ENCODE results near the gene HLTF.

The HLTF gene

GRCh38 chr3:149015393-149015792, 70.9 kb downstream of the HLTF start:
- peak overlapping the region in 1 of 2 donors; percentile 78 for H3K27ac Mint-ChIP-seq
- no peaks in the 10 kb centered on the region for H3K27me3 Mint-ChIP-seq
- ATAC-seq (no peak), DNase-seq (no peak)
- no peaks in the 10 kb centered on the region for H3K9me3 Mint-ChIP-seq
- peaks cover 6% of the 10 kb centered on the region for H3K4me1 Mint-ChIP-seq
- H3K4me3 Mint-ChIP-seq: no peak overlapping the region

DNA sequence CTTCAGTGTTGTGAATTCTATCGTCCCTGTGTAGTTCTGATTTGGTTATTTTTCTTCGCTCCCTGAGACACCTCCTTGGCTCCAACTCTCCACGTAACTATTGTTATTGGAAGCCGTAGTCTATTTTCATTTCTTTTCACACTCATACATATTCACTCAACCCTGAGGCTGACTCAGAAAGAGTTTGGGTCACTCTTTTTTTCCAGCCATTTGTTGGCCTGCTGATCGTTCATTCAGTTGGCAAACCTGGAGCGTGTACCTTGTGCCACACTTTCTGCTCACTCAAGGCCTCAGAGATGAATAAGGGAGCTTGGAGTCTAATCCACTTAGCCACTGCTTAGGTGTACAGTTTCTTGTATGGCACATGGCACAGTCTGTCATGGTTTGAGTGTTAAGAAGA, 72.6 kb downstream of the HLTF start:
- Mint-ChIP-seq H3K9me3 (no peaks in the 10 kb centered on the region), H3K4me3 (no peak overlapping the region), H3K27ac (no peak overlapping the region), H3K4me1 (peaks cover 7% of the 10 kb centered on the region), H3K27me3 (no peaks in the 10 kb centered on the region)
- no peak for DNase-seq
- ATAC-seq: no peak

DNA sequence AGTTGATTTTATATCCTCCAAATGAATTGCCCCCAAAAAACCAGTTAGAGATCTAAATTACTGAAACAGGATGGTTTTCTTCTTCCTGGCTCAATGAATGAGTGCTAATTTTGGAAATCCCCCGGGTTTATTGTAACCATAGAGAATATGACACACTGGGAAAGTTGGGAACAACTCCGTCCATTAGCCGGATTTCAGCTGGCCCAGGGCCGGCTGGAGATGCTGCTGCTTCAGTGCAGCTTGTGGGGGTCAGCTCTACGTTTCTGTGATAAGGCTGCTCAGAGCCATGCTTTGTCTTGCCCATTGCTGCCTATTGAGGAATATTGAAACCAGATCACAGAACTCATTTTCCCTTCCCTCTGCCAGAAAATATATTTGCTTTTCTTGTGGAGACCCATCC, 74.7 kb downstream of the HLTF start:
- Mint-ChIP-seq H3K27ac (no peak overlapping the region), H3K9me3 (no peaks in the 10 kb centered on the region), H3K4me1 (peaks cover 7% of the 10 kb centered on the region), H3K4me3 (no peak overlapping the region), H3K27me3 (no peaks in the 10 kb centered on the region)
- ATAC-seq (no peak), DNase-seq (no peak)

- ATAC-seq: no peak
Measured at GRCh38 chr3:149010966-149011365, 75.4 kb downstream of the HLTF start.

GRCh38 chr3:149010504-149010951, 75.8 kb downstream of the HLTF start:
- peaks cover 7% of the 10 kb centered on the region for H3K4me1 Mint-ChIP-seq
- H3K4me3 Mint-ChIP-seq: no peak overlapping the region
- ATAC-seq: no peak
- no peak for DNase-seq
- no peaks in the 10 kb centered on the region for H3K9me3 Mint-ChIP-seq
- no peak overlapping the region for H3K27ac Mint-ChIP-seq
- H3K27me3 Mint-ChIP-seq: no peaks in the 10 kb centered on the region

More at GRCh38 chr3:149010966-149011365, 75.4 kb downstream of the HLTF start:
- Mint-ChIP-seq H3K9me3 (no peaks in the 10 kb centered on the region), H3K27ac (peak overlapping the region in 1 of 2 donors; percentile 79), H3K4me1 (peaks cover 7% of the 10 kb centered on the region), H3K27me3 (no peaks in the 10 kb centered on the region), H3K4me3 (no peak overlapping the region)
- no peak for DNase-seq

DNA sequence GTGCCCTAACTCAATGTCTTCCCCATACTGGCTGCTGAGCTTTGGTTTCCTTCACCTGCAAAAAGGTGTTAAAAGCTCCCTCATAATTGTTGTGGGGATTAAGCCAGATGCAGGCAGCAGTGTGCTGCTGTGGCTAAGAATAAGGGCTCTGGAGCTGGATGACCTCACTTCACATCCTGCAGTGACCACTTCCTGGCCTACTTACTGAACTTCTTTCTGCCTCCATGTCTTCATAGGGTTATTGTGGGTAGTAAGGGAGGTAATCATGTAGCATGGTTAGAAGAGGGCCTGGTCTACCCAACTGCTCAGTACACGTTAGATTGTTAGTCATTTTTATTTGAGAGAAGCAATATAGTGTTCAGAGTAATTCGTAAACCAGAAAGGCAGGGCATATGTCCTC, 76.6 kb downstream of the HLTF start:
- Mint-ChIP-seq H3K27ac (peak overlapping the region in 1 of 2 donors; percentile 59), H3K4me3 (no peak overlapping the region), H3K4me1 (peaks cover 7% of the 10 kb centered on the region), H3K9me3 (no peaks in the 10 kb centered on the region), H3K27me3 (no peaks in the 10 kb centered on the region)
- ATAC-seq (peak; percentile 99), DNase-seq (peak; percentile 12 to 56)

- H3K27me3 Mint-ChIP-seq: no peaks in the 10 kb centered on the region
- no peaks in the 10 kb centered on the region for H3K9me3 Mint-ChIP-seq
- no peak overlapping the region for H3K27ac Mint-ChIP-seq
- ATAC-seq (no peak), DNase-seq (no peak)
- H3K4me3 Mint-ChIP-seq: no peak overlapping the region
- H3K4me1 Mint-ChIP-seq: peaks cover 13% of the 10 kb centered on the region
Measured at GRCh38 chr3:149007567-149008257, 78.6 kb downstream of the HLTF start.

DNA sequence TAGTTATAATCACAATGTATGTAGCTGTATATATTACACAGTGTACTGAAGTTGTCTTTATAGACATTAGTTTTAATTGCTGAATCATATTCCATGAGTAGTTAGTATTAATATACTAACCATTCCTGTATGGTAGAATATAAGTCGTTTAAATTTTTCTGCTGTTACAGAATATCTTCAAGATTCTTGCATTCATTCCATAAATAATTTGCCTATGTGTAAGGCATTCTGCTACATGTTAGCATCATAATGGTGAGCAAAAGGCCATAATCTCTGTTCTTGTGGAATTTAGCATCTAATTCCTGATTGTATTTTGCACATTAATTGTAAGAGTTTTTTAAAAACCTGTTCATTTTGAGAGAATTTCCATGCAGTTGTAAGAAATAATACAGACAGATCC, 80.9 kb downstream of the HLTF start:
- Mint-ChIP-seq H3K27me3 (no peaks in the 10 kb centered on the region), H3K4me1 (peaks cover 13% of the 10 kb centered on the region), H3K4me3 (no peak overlapping the region), H3K9me3 (no peaks in the 10 kb centered on the region), H3K27ac (no peak overlapping the region)
- ATAC-seq (no peak), DNase-seq (no peak)

DNA sequence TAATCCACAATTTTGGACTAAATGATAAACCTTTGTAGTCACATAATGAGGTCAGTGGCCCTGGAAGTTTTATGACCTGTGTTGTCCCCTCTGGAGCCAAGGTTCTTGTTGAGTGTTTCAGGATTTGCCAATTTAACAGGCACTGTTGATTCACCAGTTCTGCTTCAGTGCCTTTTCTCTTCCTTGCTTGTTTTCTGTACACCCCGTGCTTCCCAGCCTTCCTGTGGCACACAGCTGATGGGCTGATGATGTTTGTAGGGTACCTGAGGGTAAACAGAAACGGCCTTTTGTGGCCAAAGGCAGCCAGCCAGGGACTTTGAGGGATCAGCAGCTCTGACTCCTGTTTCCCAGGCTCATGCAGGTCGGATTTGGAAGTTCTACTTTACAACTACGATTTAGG, 81.7 kb downstream of the HLTF start:
- DNase-seq (no peak), ATAC-seq (no peak)
- Mint-ChIP-seq H3K27me3 (no peaks in the 10 kb centered on the region), H3K4me1 (peaks cover 15% of the 10 kb centered on the region), H3K4me3 (no peak overlapping the region), H3K9me3 (no peaks in the 10 kb centered on the region), H3K27ac (no peak overlapping the region)

GRCh38 chr3:149003653-149004305, 82.6 kb downstream of the HLTF start:
- Mint-ChIP-seq H3K27ac (peak overlapping the region in 1 of 2 donors; percentile 26), H3K4me1 (peaks cover 18% of the 10 kb centered on the region), H3K9me3 (no peaks in the 10 kb centered on the region), H3K27me3 (no peaks in the 10 kb centered on the region), H3K4me3 (no peak overlapping the region)
- ATAC-seq (peak; percentile 62), DNase-seq (no peak)

DNA sequence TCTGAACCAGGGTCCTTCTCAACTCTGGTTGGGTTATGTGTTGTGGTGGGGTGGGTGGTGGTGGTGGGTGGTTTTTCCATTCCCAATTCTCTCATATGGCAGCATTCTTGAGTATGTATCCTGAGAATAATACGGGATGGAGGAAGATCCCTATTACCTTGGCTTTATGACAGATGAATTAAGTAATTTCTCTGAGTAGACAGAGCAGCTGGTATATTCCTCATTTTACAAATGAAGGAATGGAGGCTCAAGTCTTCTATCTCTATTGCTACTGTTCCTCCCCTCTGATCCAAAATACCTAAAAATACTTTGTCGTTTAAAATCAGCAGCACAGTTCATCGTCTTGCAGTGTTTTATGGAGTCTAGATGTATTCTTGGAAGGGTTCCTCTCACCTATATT, 84.6 kb downstream of the HLTF start:
- Mint-ChIP-seq H3K4me3 (no peak overlapping the region), H3K27me3 (no peaks in the 10 kb centered on the region), H3K4me1 (peaks cover 30% of the 10 kb centered on the region), H3K27ac (peak overlapping the region in 1 of 2 donors; percentile 20), H3K9me3 (no peaks in the 10 kb centered on the region)
- ATAC-seq (no peak), DNase-seq (no peak)

DNA sequence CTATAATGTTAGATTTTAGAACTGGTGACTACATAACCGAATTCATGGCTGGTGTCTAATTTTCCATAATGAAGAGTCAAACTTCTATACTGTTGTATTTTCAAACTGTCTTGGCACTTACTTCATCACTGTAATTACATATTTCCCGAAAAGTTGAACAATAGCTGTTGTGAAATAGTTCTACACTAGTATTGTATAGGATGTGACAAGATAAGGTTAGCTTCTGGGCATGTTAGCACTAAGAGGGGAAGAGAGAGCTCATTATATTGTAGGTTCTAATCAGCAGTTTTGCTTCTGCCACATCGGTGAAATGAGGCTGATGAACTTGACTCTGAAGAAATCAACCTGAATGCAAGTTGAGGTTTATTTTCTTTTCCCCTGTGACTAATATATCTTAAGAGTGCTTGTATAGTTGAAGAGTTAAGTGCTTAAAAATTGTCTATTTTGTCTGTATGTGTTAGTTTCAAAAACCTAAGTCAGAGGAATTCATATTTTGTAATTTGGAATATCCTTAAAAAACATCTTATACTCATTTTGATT, 86.1 kb downstream of the HLTF start:
- no peak for DNase-seq
- no peak for ATAC-seq
- Mint-ChIP-seq H3K27ac (no peak overlapping the region), H3K9me3 (no peaks in the 10 kb centered on the region), H3K27me3 (no peaks in the 10 kb centered on the region), H3K4me1 (peaks cover 30% of the 10 kb centered on the region), H3K4me3 (no peak overlapping the region)

GRCh38 chr3:148999806-149000205, 86.5 kb downstream of the HLTF start:
- no peak for ATAC-seq
- no peak overlapping the region for H3K4me3 Mint-ChIP-seq
- H3K4me1 Mint-ChIP-seq: peaks cover 30% of the 10 kb centered on the region
- no peak overlapping the region for H3K27ac Mint-ChIP-seq
- H3K9me3 Mint-ChIP-seq: no peaks in the 10 kb centered on the region
- no peaks in the 10 kb centered on the region for H3K27me3 Mint-ChIP-seq
- no peak for DNase-seq

GRCh38 chr3:148998715-148999423, 87.5 kb downstream of the HLTF start:
- DNase-seq (no peak), ATAC-seq (peak; percentile 35)
- Mint-ChIP-seq H3K27me3 (no peaks in the 10 kb centered on the region), H3K27ac (peak overlapping the region in 1 of 2 donors; percentile 12), H3K4me1 (peaks cover 27% of the 10 kb centered on the region), H3K9me3 (no peaks in the 10 kb centered on the region), H3K4me3 (peak overlapping the region in 1 of 2 donors; percentile 21)

DNA sequence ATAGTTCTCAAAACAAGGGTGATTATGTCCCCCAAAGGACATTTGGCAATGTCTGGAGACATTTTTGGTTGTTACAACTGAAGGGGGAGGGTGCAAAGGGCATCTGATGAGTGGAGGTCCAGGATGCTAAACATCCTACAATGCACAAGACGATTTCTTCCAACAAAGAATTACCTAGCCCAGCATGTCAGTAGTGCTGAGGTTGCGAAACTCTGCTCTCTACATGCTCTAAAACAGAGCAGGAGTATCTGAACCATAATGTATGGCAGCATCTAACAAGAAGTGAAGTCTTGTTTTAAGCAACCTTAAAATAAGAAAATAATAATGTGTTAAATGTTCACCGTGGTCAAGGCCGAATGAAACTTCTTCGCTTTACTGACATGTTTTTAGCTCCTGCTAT, 88.0 kb downstream of the HLTF start:
- Mint-ChIP-seq H3K4me1 (peaks cover 29% of the 10 kb centered on the region), H3K27me3 (no peaks in the 10 kb centered on the region), H3K4me3 (no peak overlapping the region), H3K9me3 (no peaks in the 10 kb centered on the region), H3K27ac (no peak overlapping the region)
- DNase-seq (no peak), ATAC-seq (no peak)

GRCh38 chr3:148997623-148998022, 88.7 kb downstream of the HLTF start:
- H3K27ac Mint-ChIP-seq: no peak overlapping the region
- ATAC-seq (no peak), DNase-seq (no peak)
- H3K4me1 Mint-ChIP-seq: peaks cover 35% of the 10 kb centered on the region
- H3K27me3 Mint-ChIP-seq: no peaks in the 10 kb centered on the region
- H3K4me3 Mint-ChIP-seq: no peak overlapping the region
- H3K9me3 Mint-ChIP-seq: no peaks in the 10 kb centered on the region
